Measurements from ENCODE around the gene BUD23. TPM values are rescaled to one million over a fixed set of nuclear protein-coding genes. Genes with fewer than 3 reads are reported as not detected.

Gene BUD23
- total RNA-seq, 1 experiment from 2014 or later = 78.1 TPM

DNA sequence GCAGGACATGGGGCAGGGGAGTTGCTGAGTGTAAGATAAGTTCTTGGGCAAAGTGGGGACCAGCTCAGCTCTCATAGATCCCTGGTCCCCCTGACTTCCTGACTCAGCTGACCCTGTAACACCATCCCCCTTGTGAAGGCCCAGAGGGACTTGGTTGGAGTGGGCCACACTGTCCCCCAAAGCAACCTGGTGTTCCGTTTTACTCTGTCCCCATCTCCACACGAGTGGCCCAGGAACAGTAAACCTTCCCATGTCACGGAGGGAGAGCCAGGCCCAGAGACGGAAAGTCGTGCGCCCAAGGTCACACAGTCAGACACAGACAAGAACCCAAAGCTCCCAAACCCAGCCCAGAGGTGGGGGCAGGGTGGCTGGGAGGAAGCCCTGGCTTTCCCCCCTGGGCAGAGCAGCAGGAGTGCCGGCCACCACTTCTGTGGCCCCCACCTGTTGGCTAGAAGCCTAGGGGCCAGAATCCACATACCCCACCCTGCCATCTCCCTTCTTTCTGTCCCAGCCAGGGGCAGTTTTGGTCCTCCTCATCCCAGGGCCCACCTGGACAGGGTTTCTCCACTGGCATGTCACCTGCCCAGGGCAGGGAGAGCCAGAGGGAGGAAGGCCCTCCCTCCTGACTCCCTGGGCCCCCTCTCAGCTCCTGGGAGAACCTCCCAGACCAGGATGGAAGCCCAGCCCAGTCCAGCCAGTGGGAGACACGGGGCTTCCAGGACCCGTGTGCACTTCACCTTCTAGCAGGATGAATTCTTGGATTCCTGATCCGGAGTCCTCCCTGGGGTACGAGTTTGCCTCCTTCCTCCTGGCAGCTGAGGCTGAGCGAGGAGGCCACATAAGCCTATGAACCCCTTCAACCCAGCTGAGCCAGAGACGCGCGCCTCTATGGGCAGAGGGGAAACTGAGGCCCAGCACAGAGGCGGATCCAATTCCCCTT lies 36.3 kb upstream of the BUD23 start:
- no peak overlapping the region for H3K56ac ChIP-seq (ENCODE audit: insufficient read length, low read depth, low read length)
- H3K36me3 Mint-ChIP-seq (ENCODE audit: insufficient read depth in 1 of 3, low read depth in 3 of 3) = peaks cover 0 to 1% (median 0%) of the 10 kb centered on the region in 3 experiments; a peak in 2 of 7 replicates
- H4K8ac ChIP-seq (replicated peaks; ENCODE audit: insufficient read length, low read depth, low read length) = no peak overlapping the region
- H2BK15ac ChIP-seq (ENCODE audit: low read depth, low read length) = no peak overlapping the region
- H2BK12ac ChIP-seq (ENCODE audit: insufficient read length, low read depth, low read length) = no peak overlapping the region
- H3K27ac Mint-ChIP-seq = no peak overlapping the region
- H2BK20ac ChIP-seq (ENCODE audit: low read depth, low read length, poor library complexity, severe bottlenecking) = no peak overlapping the region
- H4K91ac ChIP-seq (ENCODE audit: insufficient read length, low read depth, low read length) = no peak overlapping the region
- H3K4ac ChIP-seq (ENCODE audit: low read depth, low read length) = no peak overlapping the region
- no peak overlapping the region for H2AK5ac ChIP-seq (ENCODE audit: insufficient read length, low read length)
- H2AFZ ChIP-seq (ENCODE audit: low read length) = no peak overlapping the region
- H3T11ph ChIP-seq (ENCODE audit: low read length) = no peak overlapping the region
- no peaks in the 10 kb centered on the region for H3K79me1 ChIP-seq (ENCODE audit: insufficient read depth, low read depth, low read length, poor library complexity, severe bottlenecking)
- WGBS (ENCODE audit: extremely low coverage, insufficient read length, low lambda C conversion rate) = no CpG with 5 or more reads among the region's 16 CpGs
- no peak overlapping the region for H3K23ac ChIP-seq (ENCODE audit: insufficient read length, low read depth, low read length)
- H3K79me2 ChIP-seq (ENCODE audit: insufficient read depth, low read length) = no peaks in the 10 kb centered on the region
- no peak overlapping the region for H2BK120ac ChIP-seq (ENCODE audit: low read depth, low read length, poor library complexity, severe bottlenecking)
- H3K4me3 Mint-ChIP-seq = peak overlapping the region; percentile 54 to 82
- H4K5ac ChIP-seq (ENCODE audit: insufficient read length, low read depth, low read length) = no peak overlapping the region
- no peak overlapping the region for H2BK5ac ChIP-seq (ENCODE audit: insufficient read length, low read length)
- peak overlapping the region; percentile 5 for H3K18ac ChIP-seq (ENCODE audit: insufficient read length, low read depth, low read length)
- H3K9ac ChIP-seq (ENCODE audit: extremely low read depth, insufficient read length, low read length) = no peak overlapping the region
- no peaks in the 10 kb centered on the region for H3K9me3 ChIP-seq (ENCODE audit: control insufficient read depth, low read depth, low read length)
- H3K23me2 ChIP-seq (ENCODE audit: insufficient read length, low read depth, low read length, poor library complexity, severe bottlenecking) = peaks cover 8% of the 10 kb centered on the region
- no peak for DNase-seq
- H4K20me1 ChIP-seq (ENCODE audit: control insufficient read depth, insufficient read depth, insufficient read length) = no peaks in the 10 kb centered on the region
- TF ChIP-seq, protein P1, sequence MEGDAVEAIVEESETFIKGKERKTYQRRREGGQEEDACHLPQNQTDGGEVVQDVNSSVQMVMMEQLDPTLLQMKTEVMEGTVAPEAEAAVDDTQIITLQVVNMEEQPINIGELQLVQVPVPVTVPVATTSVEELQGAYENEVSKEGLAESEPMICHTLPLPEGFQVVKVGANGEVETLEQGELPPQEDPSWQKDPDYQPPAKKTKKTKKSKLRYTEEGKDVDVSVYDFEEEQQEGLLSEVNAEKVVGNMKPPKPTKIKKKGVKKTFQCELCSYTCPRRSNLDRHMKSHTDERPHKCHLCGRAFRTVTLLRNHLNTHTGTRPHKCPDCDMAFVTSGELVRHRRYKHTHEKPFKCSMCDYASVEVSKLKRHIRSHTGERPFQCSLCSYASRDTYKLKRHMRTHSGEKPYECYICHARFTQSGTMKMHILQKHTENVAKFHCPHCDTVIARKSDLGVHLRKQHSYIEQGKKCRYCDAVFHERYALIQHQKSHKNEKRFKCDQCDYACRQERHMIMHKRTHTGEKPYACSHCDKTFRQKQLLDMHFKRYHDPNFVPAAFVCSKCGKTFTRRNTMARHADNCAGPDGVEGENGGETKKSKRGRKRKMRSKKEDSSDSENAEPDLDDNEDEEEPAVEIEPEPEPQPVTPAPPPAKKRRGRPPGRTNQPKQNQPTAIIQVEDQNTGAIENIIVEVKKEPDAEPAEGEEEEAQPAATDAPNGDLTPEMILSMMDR (conservative IDR thresholded peaks at IDR 0.05) = no peak
- H3K4me1 ChIP-seq (ENCODE audit: insufficient read depth, low read length) = 0 out of 2 replicates have a peak, but pooled peaks cover 3% of the 10 kb centered on the region
- H3K27ac ChIP-seq (ENCODE audit: insufficient read length, low read depth, low read length) = no peak overlapping the region
- peaks cover 9 to 30% of the 10 kb centered on the region in 2 experiments for H3K4me1 Mint-ChIP-seq
- H3K27me3 ChIP-seq (ENCODE audit: insufficient read depth, low read length) = peaks cover 4% of the 10 kb centered on the region; the same call in 1 of the 2 replicates
- peaks cover 0 to under 1% of the 10 kb centered on the region in 2 experiments; a peak in 2 of 5 replicates for H3K9me3 Mint-ChIP-seq
- peaks cover 81% of the 10 kb centered on the region for H3K27me3 Mint-ChIP-seq (ENCODE audit: low read depth)
- peak overlapping the region; percentile 67 for H3K4me2 ChIP-seq (ENCODE audit: insufficient read depth, insufficient read length, low read length)
- no peak overlapping the region; the same call in 1 of the 2 replicates for H3K14ac ChIP-seq (ENCODE audit: insufficient read depth, low read length)
